Measurements from ENCODE around the gene TNFRSF18. TPM values are rescaled to one million over a fixed set of nuclear protein-coding genes. Genes with fewer than 3 reads are reported as not detected.
A peak's percentile ranks its signal among the peaks of the same experiment; 100 is the strongest.

Gene TNFRSF18
- total and polyA plus RNA-seq, 10 of the 15 experiments (the other 5 are each of a cell fraction or from before 2014, with no cell fraction given), result 0.18 to 7.5 (median 1.5) TPM; not detected in 1

DNA sequence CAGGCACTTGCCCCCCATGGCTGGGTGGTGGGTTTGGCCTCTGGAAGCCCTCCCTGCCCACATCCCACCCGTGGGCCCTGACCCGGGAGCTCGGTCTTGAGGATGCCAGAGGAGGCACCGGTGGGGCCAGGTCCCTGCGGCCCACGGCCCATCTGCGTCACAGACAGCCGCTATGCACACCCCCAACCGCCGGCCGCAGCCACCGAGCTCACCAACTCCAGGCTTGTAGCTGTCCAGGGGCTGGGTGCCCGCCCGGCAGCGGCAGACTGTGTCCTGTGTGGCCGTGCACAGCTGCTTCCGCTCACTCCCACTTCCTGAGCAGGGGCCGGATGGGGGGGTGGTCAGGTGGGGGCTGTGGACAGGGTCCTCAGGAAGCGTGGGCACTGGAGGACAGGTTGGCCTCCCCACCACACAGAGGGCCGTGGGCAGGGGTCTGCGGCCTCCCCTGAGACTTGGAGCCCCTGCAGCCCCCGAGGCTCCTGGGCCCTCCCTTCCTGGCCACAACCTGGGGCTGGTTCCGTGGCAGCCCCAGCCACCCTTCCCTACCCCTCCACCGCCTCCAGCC is 6.5 kb upstream of the TNFRSF18 start (continued):
- TF ChIP-seq, protein P1, sequence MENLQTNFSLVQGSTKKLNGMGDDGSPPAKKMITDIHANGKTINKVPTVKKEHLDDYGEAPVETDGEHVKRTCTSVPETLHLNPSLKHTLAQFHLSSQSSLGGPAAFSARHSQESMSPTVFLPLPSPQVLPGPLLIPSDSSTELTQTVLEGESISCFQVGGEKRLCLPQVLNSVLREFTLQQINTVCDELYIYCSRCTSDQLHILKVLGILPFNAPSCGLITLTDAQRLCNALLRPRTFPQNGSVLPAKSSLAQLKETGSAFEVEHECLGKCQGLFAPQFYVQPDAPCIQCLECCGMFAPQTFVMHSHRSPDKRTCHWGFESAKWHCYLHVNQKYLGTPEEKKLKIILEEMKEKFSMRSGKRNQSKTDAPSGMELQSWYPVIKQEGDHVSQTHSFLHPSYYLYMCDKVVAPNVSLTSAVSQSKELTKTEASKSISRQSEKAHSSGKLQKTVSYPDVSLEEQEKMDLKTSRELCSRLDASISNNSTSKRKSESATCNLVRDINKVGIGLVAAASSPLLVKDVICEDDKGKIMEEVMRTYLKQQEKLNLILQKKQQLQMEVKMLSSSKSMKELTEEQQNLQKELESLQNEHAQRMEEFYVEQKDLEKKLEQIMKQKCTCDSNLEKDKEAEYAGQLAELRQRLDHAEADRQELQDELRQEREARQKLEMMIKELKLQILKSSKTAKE (IDR thresholded peaks at IDR 0.05; ENCODE audit: low read depth, poor library complexity, severe bottlenecking), result no peak
- TF ChIP-seq NR2C2 (IDR thresholded peaks at IDR 0.05; ENCODE audit: borderline replicate concordance, control insufficient read depth, insufficient read length, low read depth) (no peak), CHD2 (IDR thresholded peaks at IDR 0.05; ENCODE audit: borderline replicate concordance, low read depth, low read length) (0 out of 2 replicates have a peak, but pooled peaks have one; percentile 12), EGR1 (IDR thresholded peaks at IDR 0.05; ENCODE audit: borderline replicate concordance in 1 of 2, low read depth in 2 of 2, low read length in 2 of 2) (peak in 1 of 2 experiments; percentile 31; a peak in 1 of 3 replicates), MTA2 (IDR thresholded peaks at IDR 0.05; ENCODE audit: low read depth) (peak; percentile 53; the same call in 1 of the 2 replicates), SP1 (IDR thresholded peaks at IDR 0.05; ENCODE audit: low read depth, low read length) (peak; percentile 20), BACH1 (IDR thresholded peaks at IDR 0.05; ENCODE audit: borderline replicate concordance) (0 out of 2 replicates have a peak, but pooled peaks have one; percentile 50), YY1 (IDR thresholded peaks at IDR 0.05; ENCODE audit: low read depth, low read length) (no peak), NBN (IDR thresholded peaks at IDR 0.05) (0 out of 2 replicates have a peak, but pooled peaks have one; percentile 38), PAX5 (IDR thresholded peaks at IDR 0.05; ENCODE audit: borderline replicate concordance, low read depth, low read length) (0 out of 2 replicates have a peak, but pooled peaks have one; percentile 19), CHD1 (IDR thresholded peaks at IDR 0.05; ENCODE audit: low read depth, low read length) (no peak), MEF2B (IDR thresholded peaks at IDR 0.05; ENCODE audit: partially characterized antibody, poor library complexity, severe bottlenecking) (peak; percentile 50), ETV6 (conservative IDR thresholded peaks at IDR 0.05 in 1 of 2, IDR thresholded peaks at IDR 0.05 in 1 of 2; ENCODE audit: borderline replicate concordance in 1 of 2, low read depth in 1 of 2) (0 out of 4 replicates have a peak, but pooled peaks of 1 of the 2 experiments have one; percentile 19), POU2F2 (IDR thresholded peaks at IDR 0.05; ENCODE audit: borderline replicate concordance, low read depth, low read length) (0 out of 3 replicates have a peak, but pooled peaks have one; percentile 10), ESRRA (IDR thresholded peaks at IDR 0.05; ENCODE audit: low read length) (no peak), NFIC (IDR thresholded peaks at IDR 0.05; ENCODE audit: low read depth, low read length) (no peak), RUNX3 (IDR thresholded peaks at IDR 0.05; ENCODE audit: low read length) (peak; percentile 16; the same call in 1 of the 2 replicates), TCF3 (IDR thresholded peaks at IDR 0.05; ENCODE audit: borderline replicate concordance, insufficient read depth, low read depth, low read length) (0 out of 2 replicates have a peak, but pooled peaks have one; percentile 56), NR2F1 (conservative IDR thresholded peaks at IDR 0.05) (peak; percentile 54), BHLHE40 (IDR thresholded peaks at IDR 0.05; ENCODE audit: borderline replicate concordance in 1 of 2, low read depth in 2 of 2, low read length in 1 of 2) (peak; percentile 52 to 73; a peak in 3 of 4 replicates), DPF2 (IDR thresholded peaks at IDR 0.05) (peak; percentile 82; the same call in 1 of the 2 replicates), IKZF1 (conservative IDR thresholded peaks at IDR 0.05) (peak; percentile 63), MYB (IDR thresholded peaks at IDR 0.05; ENCODE audit: borderline replicate concordance, low read depth, low read length) (no peak)
- TF ChIP-seq, protein P2, sequence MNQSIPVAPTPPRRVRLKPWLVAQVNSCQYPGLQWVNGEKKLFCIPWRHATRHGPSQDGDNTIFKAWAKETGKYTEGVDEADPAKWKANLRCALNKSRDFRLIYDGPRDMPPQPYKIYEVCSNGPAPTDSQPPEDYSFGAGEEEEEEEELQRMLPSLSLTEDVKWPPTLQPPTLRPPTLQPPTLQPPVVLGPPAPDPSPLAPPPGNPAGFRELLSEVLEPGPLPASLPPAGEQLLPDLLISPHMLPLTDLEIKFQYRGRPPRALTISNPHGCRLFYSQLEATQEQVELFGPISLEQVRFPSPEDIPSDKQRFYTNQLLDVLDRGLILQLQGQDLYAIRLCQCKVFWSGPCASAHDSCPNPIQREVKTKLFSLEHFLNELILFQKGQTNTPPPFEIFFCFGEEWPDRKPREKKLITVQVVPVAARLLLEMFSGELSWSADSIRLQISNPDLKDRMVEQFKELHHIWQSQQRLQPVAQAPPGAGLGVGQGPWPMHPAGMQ (IDR thresholded peaks at IDR 0.05; ENCODE audit: borderline replicate concordance), result 0 out of 2 replicates have a peak, but pooled peaks have one; percentile 9
- TF ChIP-seq, protein P3, sequence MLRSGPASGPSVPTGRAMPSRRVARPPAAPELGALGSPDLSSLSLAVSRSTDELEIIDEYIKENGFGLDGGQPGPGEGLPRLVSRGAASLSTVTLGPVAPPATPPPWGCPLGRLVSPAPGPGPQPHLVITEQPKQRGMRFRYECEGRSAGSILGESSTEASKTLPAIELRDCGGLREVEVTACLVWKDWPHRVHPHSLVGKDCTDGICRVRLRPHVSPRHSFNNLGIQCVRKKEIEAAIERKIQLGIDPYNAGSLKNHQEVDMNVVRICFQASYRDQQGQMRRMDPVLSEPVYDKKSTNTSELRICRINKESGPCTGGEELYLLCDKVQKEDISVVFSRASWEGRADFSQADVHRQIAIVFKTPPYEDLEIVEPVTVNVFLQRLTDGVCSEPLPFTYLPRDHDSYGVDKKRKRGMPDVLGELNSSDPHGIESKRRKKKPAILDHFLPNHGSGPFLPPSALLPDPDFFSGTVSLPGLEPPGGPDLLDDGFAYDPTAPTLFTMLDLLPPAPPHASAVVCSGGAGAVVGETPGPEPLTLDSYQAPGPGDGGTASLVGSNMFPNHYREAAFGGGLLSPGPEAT (IDR thresholded peaks at IDR 0.05; ENCODE audit: low read depth), result 0 out of 2 replicates have a peak, but pooled peaks have one; percentile 31
